ENCODE measurements around the gene CFAP90.
A peak's percentile ranks its signal among the peaks of the same experiment; 100 is the strongest.

The CFAP90 gene

DNA sequence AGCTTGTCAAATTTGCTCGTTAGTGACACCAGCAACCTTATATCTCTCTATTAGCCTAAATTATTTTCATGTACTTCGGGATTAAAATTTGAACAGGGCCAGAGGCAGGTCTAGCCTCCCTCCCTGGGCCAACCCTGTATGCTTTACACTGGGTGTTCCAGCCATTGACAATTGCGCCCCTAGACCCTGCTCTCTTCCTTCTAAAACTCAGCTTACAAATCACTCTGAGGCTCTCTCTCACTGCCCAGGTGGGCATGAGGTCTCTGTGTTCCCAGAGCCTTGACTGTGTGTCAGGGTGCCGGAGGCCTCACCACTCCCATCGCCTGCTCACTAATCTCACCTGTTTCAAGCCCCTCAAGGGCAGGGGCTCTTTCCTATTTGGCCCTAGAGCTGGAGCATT is 6.4 kb upstream of the CFAP90 start:
- no peak for DNase-seq (ENCODE audit: low spot score)
- TF ChIP-seq, protein P1, sequence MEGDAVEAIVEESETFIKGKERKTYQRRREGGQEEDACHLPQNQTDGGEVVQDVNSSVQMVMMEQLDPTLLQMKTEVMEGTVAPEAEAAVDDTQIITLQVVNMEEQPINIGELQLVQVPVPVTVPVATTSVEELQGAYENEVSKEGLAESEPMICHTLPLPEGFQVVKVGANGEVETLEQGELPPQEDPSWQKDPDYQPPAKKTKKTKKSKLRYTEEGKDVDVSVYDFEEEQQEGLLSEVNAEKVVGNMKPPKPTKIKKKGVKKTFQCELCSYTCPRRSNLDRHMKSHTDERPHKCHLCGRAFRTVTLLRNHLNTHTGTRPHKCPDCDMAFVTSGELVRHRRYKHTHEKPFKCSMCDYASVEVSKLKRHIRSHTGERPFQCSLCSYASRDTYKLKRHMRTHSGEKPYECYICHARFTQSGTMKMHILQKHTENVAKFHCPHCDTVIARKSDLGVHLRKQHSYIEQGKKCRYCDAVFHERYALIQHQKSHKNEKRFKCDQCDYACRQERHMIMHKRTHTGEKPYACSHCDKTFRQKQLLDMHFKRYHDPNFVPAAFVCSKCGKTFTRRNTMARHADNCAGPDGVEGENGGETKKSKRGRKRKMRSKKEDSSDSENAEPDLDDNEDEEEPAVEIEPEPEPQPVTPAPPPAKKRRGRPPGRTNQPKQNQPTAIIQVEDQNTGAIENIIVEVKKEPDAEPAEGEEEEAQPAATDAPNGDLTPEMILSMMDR (IDR thresholded peaks at IDR 0.05; ENCODE audit: borderline replicate concordance, control extremely low read depth, extremely low read depth, insufficient read depth, missing control alignments), result no peak
- in situ Hi-C loops (cut with MboI; ENCODE audit: low sequenced_read_pairs, unreplicated experiment), result no loop called here

DNA sequence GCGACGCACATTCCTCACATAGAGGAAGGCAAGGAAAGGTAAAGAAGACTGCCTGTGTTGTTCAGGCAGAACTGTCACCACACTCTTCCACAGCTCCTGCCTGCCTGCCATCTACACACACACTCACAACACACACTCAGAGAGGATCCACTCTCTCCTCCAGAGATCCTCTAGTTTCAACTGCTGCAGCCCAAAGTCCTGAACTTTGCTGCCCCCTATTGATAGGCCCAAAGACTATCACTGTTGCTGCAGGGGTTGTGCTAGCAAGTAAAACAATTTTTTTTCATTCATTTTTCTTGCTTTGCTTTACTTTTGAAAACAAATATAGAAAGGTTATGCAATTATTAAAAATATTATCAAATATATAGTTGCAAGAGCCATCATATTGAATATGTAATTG is 5.9 kb upstream of the CFAP90 start:
- peak; percentile 32 for DNase-seq (ENCODE audit: low spot score)
- TF ChIP-seq, protein P1 (IDR thresholded peaks at IDR 0.05; ENCODE audit: borderline replicate concordance, control extremely low read depth, extremely low read depth, insufficient read depth, missing control alignments), result peak; percentile 53
- in situ Hi-C loops (cut with MboI; ENCODE audit: low sequenced_read_pairs, unreplicated experiment), result no loop called here

DNA sequence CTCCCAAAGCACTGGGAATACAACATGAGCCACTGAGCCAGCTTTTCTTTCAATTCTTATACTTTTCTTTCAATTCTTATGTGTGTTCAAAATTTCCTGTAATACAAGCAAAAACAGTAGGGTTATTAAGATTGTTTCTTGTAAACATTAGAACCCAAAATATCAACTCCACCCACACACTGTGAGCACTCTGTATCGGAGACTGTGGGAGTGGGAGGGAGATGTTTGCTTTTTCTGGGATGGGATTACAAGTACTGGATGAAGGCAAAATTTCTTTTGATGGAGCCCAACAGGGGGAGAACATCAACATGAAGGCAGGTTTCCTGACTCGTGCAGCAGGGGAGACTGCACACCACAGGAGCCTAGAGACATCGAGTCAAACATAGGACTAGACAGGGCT is 4.7 kb upstream of the CFAP90 start:
- TF ChIP-seq, protein P1 (IDR thresholded peaks at IDR 0.05; ENCODE audit: borderline replicate concordance, control extremely low read depth, extremely low read depth, insufficient read depth, missing control alignments), result no peak
- in situ Hi-C loops (cut with MboI; ENCODE audit: low sequenced_read_pairs, unreplicated experiment), result no loop called here
- DNase-seq (ENCODE audit: low spot score), result no peak

DNA sequence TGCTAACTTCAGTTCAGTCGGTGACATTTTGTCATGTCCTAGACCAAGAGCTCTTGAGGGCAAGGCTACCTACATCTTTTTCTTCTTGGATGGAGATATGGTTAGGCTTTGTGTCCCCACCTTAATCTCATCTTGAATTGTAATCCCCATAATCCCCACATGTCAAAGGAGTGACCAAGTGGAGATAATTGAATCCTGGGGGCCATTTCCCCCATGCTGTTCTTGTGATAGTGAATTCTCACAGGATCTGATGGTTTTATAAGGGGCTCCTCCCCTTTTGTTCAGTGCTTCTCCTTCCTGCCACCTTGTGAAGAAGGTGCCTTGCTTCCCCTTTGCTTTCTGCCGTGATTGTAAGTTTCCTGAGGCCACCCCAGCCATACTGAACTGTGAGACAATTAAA is 2.1 kb upstream of the CFAP90 start:
- no peak for DNase-seq (ENCODE audit: low spot score)
- TF ChIP-seq, protein P1 (IDR thresholded peaks at IDR 0.05; ENCODE audit: borderline replicate concordance, control extremely low read depth, extremely low read depth, insufficient read depth, missing control alignments), result no peak
- in situ Hi-C loops (cut with MboI; ENCODE audit: low sequenced_read_pairs, unreplicated experiment), result no loop called here

DNA sequence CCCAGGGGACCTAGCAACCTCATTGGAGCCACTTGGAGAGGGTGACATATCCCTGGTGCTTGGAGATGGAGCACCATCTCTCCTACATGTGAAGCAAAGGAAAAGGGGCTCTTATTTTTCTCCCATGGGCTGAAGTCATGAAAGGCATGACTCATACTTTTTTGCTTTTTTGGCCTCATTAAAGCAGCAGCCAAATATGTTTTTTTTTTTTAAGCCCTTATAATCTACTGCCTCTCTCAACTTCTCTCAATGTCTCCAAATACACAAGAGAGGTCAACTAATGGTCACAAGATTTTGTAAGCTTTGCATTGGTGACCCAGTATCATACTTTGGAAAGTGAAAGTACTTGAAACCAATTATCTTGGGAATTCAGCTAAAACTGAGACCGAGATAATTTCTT is 1.6 kb upstream of the CFAP90 start:
- TF ChIP-seq, protein P1 (IDR thresholded peaks at IDR 0.05; ENCODE audit: borderline replicate concordance, control extremely low read depth, extremely low read depth, insufficient read depth, missing control alignments), result no peak
- no peak for DNase-seq (ENCODE audit: low spot score)
- in situ Hi-C loops (cut with MboI; ENCODE audit: low sequenced_read_pairs, unreplicated experiment), result no loop called here

DNA sequence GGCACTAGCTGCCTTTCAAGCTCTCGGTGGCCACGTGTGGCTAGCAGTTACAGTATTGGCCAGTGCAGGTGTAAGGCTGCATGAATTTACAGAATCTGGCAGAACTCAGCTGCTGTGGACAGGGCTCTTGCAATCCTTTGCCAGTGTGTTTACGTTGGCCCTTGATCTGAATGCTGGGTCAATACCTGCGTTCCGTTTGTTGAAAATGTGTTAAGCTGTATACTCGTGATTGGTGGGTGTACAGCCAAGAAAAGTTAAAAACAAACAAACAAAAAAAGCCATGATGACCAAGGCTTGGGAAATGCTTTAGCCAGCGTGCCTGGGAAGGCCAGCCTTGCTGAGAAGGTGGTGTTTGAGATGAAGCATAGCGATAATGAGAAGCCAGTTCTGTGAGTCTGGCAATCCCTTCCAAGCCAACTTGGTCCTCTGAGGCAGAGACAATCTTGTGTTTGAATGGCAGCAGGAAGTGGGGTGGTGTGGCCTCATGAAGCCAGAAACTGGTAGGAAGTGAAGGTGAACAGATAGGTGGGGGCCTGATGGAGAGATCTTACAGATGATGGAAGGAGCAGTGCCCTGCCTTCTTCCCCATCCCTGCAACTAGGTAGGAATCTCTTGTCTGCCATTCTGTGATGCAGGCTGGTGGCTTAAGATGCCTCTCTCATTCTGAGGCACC is 820 bp upstream of the CFAP90 start:
- DNase-seq (ENCODE audit: low spot score), result no peak
- in situ Hi-C loops (cut with MboI; ENCODE audit: low sequenced_read_pairs, unreplicated experiment), result no loop called here
- TF ChIP-seq, protein P1 (IDR thresholded peaks at IDR 0.05; ENCODE audit: borderline replicate concordance, control extremely low read depth, extremely low read depth, insufficient read depth, missing control alignments), result no peak

All from GM13976 (cell line).